ENCODE results near the gene PDCD7.
"Not testable (repeated sequence)": the region's sequence is repeated elsewhere in the genome, so short reads cannot be mapped to it uniquely, and the experiment has no call there.

PDCD7 gene

GRCh38 chr15:65115542-65115941, 18.1 kb downstream of the PDCD7 start:
- no peak for DNase-seq (ENCODE audit: low read depth in 3 of 3)

GRCh38 chr15:65115086-65115485, 18.5 kb downstream of the PDCD7 start, which contains the start of gene UBAP1L:
Gene UBAP1L, minus strand, starts transcription at chr15:65115200. Its CDS starts 8,985 bp downstream, at chr15:65106215.
- DNase-seq (ENCODE audit: low read depth in 3 of 3), result no peak

GRCh38 chr15:65110676-65111292, 22.8 kb downstream of the PDCD7 start:
- no peak for DNase-seq (ENCODE audit: low read depth in 3 of 3)

GRCh38 chr15:65106011-65106590, 27.5 kb downstream of the PDCD7 start:
- no peak for DNase-seq (ENCODE audit: low read depth in 3 of 3)

GRCh38 chr15:65105038-65105437, 28.6 kb downstream of the PDCD7 start:
- DNase-seq (ENCODE audit: low read depth in 3 of 3), result no peak

GRCh38 chr15:65102912-65103311, 30.7 kb downstream of the PDCD7 start:
- DNase-seq (ENCODE audit: low read depth in 3 of 3), result no peak

GRCh38 chr15:65101891-65102708, 31.5 kb downstream of the PDCD7 start:
- DNase-seq (ENCODE audit: low read depth in 3 of 3), result no peak

- DNase-seq (ENCODE audit: low read depth in 3 of 3), result peak; percentile 21 to 61 (median 53)
Measured at GRCh38 chr15:65101411-65101890, 32.2 kb downstream of the PDCD7 start.

- no peak for DNase-seq (ENCODE audit: low read depth in 3 of 3)
Measured at GRCh38 chr15:65100442-65100841, 33.2 kb downstream of the PDCD7 start.

- DNase-seq (ENCODE audit: low read depth in 3 of 3), result not testable (repeated sequence)
Measured at GRCh38 chr15:65099801-65100200, 33.8 kb downstream of the PDCD7 start.

- no peak for DNase-seq (ENCODE audit: low read depth in 3 of 3)
Measured at GRCh38 chr15:65099336-65099735, 34.3 kb downstream of the PDCD7 start.

GRCh38 chr15:65097651-65098263, 35.9 kb downstream of the PDCD7 start:
- no peak for DNase-seq (ENCODE audit: low read depth in 3 of 3)

- DNase-seq (ENCODE audit: low read depth in 3 of 3), result no peak
Measured at GRCh38 chr15:65096481-65097385, 36.9 kb downstream of the PDCD7 start.

- DNase-seq (ENCODE audit: low read depth in 3 of 3), result no peak
Measured at GRCh38 chr15:65095747-65096104, 37.9 kb downstream of the PDCD7 start.

GRCh38 chr15:65095011-65095746, 38.4 kb downstream of the PDCD7 start:
- no peak for DNase-seq (ENCODE audit: low read depth in 3 of 3)

- DNase-seq (ENCODE audit: low read depth in 3 of 3), result no peak
Measured at GRCh38 chr15:65094294-65094995, 39.2 kb downstream of the PDCD7 start.

GRCh38 chr15:65093793-65094170, 39.8 kb downstream of the PDCD7 start:
- DNase-seq (ENCODE audit: low read depth in 3 of 3), result not testable (repeated sequence)

- no peak for DNase-seq (ENCODE audit: low read depth in 3 of 3)
Measured at GRCh38 chr15:65092911-65093792, 40.5 kb downstream of the PDCD7 start.
